Right cardiac atrium (tissue), 5 donors: Measurements from ENCODE around the gene SARNP. TPM values are rescaled to one million over a fixed set of nuclear protein-coding genes. Genes with fewer than 3 reads are reported as not detected.
A peak's percentile ranks its signal among the peaks of the same experiment; 100 is the strongest.

Experiments
- ATAC-seq, 2 donors: fragments of 200-7000 bp; cut with Tn5 transposase; one replicate each; pipeline versions ENCODE4 v1.8.0 to v1.9.1; 2020; ENCODE audit warnings: moderate library complexity in 2 of 2, mild to moderate bottlenecking in 1 of 2
- DNase-seq, 3 donors: peaks; one replicate each; pipeline ENCODE4 v3.0.0-alpha.2; 2020
- H3K27ac ChIP-seq: one replicate; pipeline ENCODE4 v1.5.1; 2013; ENCODE audit warnings: mild to moderate bottlenecking, low read length, control low read depth, moderate library complexity
- H3K27me3 ChIP-seq: one replicate; pipeline ENCODE4 v1.6.1; 2013; ENCODE audit not compliant: control insufficient read depth, insufficient read depth
- H3K4me1 ChIP-seq: one replicate; pipeline ENCODE4 v1.6.1; 2013; ENCODE audit warnings: low read length; ENCODE audit not compliant: control insufficient read depth, insufficient read depth
- H3K4me3 ChIP-seq: one replicate; pipeline ENCODE4 v1.5.1; 2013; ENCODE audit warnings: low read length, control low read depth
- H3K9me3 ChIP-seq: one replicate; pipeline ENCODE4 v1.6.1; 2013; ENCODE audit warnings: low read length; ENCODE audit not compliant: control insufficient read depth
- WGBS: extraction: QIAGEN DNeasy Blood & Tissue Kit; methylation state at CpG from one replicate; pipeline ENCODE4 v1.1.7; 2013; 5-methylcytosine and 5-hydroxymethylcytosine counted together
- intact Hi-C, 4 donors: fragments of 100-400 bp; cut with DNase I; formaldehyde crosslinking; loops; one replicate each; pipeline versions ENCODE4 v1.11.0 to v1.14.0; 2022 to 2023
- polyA plus RNA-seq: library from polyadenylated mRNA; stranded (reverse); fragments of 200-250 nt; gene quantifications from one replicate; pipeline ENCODE4 v1.2.3, GENCODE V29; 2013
- total RNA-seq, 4 donors: library from RNA; stranded (reverse); fragmentation: NEBNext Ultra II Directional; extraction: Animal tissue kit (Norgen Biotek cat#: 25700); gene quantifications; one replicate each; pipeline ENCODE4 v1.2.1, GENCODE V29; 2021
- donor health status: healthy with polysubstance abuse.
- donor health status: DM: no; HTN: yes; CAD: no.
- donor health status: DM: no; HTN: no; CAD: no.
- donor health status: DM: no; HTN: yes; CAD: no; lungs with severe emphysema.
- donor health status: DM: yes; HTN: yes; CAD: no.

The SARNP gene
- total and polyA plus RNA-seq, 5 donors: 50.3 to 113 (median 54.9) TPM

DNA sequence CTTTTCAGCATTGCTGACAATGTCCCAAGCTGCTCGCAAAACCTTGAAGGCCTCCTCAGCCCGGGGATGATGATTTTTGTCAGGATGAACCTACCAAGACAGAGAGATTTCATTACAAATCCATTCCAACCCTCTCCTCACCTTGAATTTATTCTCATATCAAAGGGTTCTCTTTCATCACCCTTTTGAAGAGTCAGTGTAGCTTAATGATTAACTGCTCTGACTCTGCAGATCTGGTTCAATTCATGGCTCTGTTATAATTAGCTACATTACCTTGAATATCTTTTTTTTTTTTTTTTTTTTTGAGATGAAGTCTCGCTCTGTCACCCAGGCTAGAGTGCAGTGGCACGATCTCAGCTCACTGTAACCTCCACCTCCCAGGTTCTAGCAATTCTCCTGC, 5.9 kb upstream of the SARNP start:
- ATAC-seq (no peak), DNase-seq (no peak)
- Histone ChIP-seq H3K4me3 (no peak overlapping the region), H3K4me1 (peaks cover 10% of the 10 kb centered on the region), H3K27me3 (no peaks in the 10 kb centered on the region), H3K9me3 (no peaks in the 10 kb centered on the region), H3K27ac (no peak overlapping the region)
- intact Hi-C loops: loop anchor here in 1 of 4 donors (10.0 kb wide), 1 partner anchor 111 kb away; the partner anchor contains the start of gene DGKA
- 89% methylated on average over 4 of the region's 4 CpGs for WGBS

DNA sequence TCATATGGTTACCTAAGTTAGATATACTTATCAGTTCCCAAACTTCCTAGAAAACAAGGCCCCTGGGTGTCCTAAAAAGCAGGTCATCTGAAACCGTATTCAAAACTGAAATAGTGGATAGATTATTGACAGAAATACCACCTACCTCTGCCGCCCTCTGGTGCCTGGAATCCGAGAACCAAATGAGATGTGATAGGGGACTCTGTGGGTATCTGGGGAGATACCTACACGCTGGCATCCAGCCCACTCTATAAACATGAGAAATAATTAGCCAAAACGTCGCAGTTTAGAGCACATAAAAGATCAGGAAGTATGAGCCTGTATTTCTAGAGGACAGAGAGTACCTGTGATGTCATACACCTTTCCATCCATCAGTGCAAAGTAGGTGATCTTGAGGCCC, 4.7 kb upstream of the SARNP start:
- intact Hi-C loops: loop anchor here in 1 of 4 donors (10.0 kb wide), 1 partner anchor 113 kb away; the partner anchor contains the start of gene DGKA
- WGBS: 45% methylated on average over 6 of the region's 6 CpGs
- Histone ChIP-seq H3K4me3 (no peak overlapping the region), H3K27me3 (no peaks in the 10 kb centered on the region), H3K4me1 (peaks cover 4% of the 10 kb centered on the region), H3K27ac (no peak overlapping the region), H3K9me3 (no peaks in the 10 kb centered on the region)
- DNase-seq (peak in 1 of 3 donors; percentile 46), ATAC-seq (no peak)

GRCh38 chr12:55820679-55821078, 3.2 kb upstream of the SARNP start:
- DNase-seq (no peak), ATAC-seq (no peak)
- no peaks in the 10 kb centered on the region for H3K27me3 ChIP-seq
- H3K4me1 ChIP-seq: no peaks in the 10 kb centered on the region
- H3K27ac ChIP-seq: no peak overlapping the region
- 78% methylated on average over 1 of the region's 1 CpG for WGBS
- H3K4me3 ChIP-seq: no peak overlapping the region
- no peaks in the 10 kb centered on the region for H3K9me3 ChIP-seq
- intact Hi-C loops: loop anchor here in 1 of 4 donors (10.0 kb wide), 1 partner anchor 114 kb away; the partner anchor contains the start of gene DGKA

DNA sequence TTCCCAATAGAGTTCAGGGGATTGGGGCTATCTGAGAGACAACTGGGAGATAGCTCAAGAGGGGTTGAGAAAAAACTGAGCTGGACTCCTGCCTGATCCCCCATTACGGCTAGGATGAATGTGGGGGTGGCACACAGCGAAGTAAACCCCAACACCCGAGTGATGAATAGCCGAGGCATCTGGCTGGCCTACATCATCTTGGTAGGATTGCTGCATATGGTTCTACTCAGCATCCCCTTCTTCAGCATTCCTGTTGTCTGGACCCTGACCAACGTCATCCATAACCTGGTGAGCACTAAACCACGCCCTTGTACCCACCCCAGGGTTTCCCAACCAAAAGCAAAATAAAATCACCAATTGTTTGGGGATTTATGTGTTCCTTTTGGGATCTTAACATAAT, 1.4 kb upstream of the SARNP start:
- DNase-seq: no peak
- WGBS: 75% methylated on average over 6 of the region's 6 CpGs
- no peaks in the 10 kb centered on the region for H3K4me1 ChIP-seq
- no peak overlapping the region for H3K4me3 ChIP-seq
- intact Hi-C loops: loop anchor here in 1 of 4 donors (5.0 kb wide), 1 partner anchor 108 kb away; the partner anchor contains the start of gene PYM1
- H3K27me3 ChIP-seq: no peaks in the 10 kb centered on the region
- no peak for ATAC-seq
- no peak overlapping the region for H3K27ac ChIP-seq
- H3K9me3 ChIP-seq: no peaks in the 10 kb centered on the region

GRCh38 chr12:55818140-55818728, 710 bp upstream of the SARNP start:
- DNase-seq: no peak
- H3K9me3 ChIP-seq: no peaks in the 10 kb centered on the region
- H3K4me3 ChIP-seq: peak overlapping the region; percentile 63
- H3K27me3 ChIP-seq: no peaks in the 10 kb centered on the region
- H3K27ac ChIP-seq: peak overlapping the region; percentile 69
- peak; percentile 72 to 75 for ATAC-seq
- intact Hi-C loops: loop anchor here in 1 of 4 donors (5.0 kb wide), 1 partner anchor 109 kb away; the partner anchor contains the start of gene PYM1
- WGBS: under 1% methylated on average over 17 of the region's 17 CpGs
- H3K4me1 ChIP-seq: no peaks in the 10 kb centered on the region

DNA sequence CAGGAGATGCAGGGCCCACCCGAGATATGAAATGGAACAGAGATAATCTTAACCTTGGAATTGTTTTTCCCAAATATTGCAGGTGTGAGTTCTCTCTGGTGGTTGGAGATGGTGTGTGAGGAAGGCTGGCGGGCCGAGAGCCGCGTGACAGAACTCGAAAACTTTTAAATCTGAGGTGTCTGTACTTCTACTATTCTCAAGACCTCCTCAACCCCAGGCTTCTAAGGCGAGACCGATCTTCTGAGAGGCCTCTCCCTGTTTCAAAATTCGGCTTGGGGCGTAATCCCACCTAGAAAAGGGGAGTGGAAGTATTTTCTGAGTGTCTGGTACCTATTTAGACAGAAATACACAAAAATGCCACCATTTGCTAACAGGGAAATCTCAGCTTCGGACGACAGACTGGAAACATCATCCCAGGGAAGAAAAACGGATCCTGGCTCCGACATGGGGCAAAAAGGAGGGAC, 611 bp downstream of the SARNP start:
- no peaks in the 10 kb centered on the region for H3K9me3 ChIP-seq
- no peaks in the 10 kb centered on the region for H3K4me1 ChIP-seq
- WGBS: under 1% methylated on average over 14 of the region's 14 CpGs
- no peaks in the 10 kb centered on the region for H3K27me3 ChIP-seq
- ATAC-seq: no peak
- intact Hi-C loops: loop anchor here in 1 of 4 donors (5.0 kb wide), 1 partner anchor 110 kb away; the partner anchor contains the start of gene PYM1
- no peak for DNase-seq
- H3K27ac ChIP-seq: peak overlapping the region; percentile 88
- peak overlapping the region; percentile 84 for H3K4me3 ChIP-seq

GRCh38 chr12:55815473-55815872, 2.1 kb downstream of the SARNP start:
- Histone ChIP-seq H3K27me3 (no peaks in the 10 kb centered on the region), H3K27ac (peak overlapping the region; percentile 31), H3K4me3 (no peak overlapping the region), H3K4me1 (no peaks in the 10 kb centered on the region), H3K9me3 (no peaks in the 10 kb centered on the region)
- ATAC-seq (no peak), DNase-seq (no peak)
- 81% methylated on average over 12 of the region's 12 CpGs for WGBS
- intact Hi-C loops: loop anchor here in 1 of 4 donors (5.0 kb wide), 1 partner anchor 112 kb away; the partner anchor contains the start of gene PYM1

DNA sequence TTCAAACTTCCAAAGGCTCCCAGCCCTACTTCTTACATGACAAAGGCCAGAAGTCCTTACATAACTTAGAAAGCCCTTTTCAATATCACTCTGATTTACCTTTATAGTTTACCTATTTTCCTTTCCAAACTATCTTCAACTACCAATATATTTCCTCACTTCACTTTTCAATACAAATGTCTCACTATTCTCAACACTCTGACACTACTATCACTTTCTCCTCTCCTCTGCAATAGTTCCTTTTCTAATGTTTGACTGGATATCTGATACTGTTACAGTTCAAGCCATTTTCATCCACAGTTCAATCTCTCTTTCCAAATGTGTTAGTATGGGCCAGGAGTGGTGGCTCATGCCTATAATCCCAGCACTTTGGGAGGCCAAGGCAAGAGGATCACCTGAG, 3.3 kb downstream of the SARNP start:
- no peaks in the 10 kb centered on the region for H3K9me3 ChIP-seq
- DNase-seq (no peak), ATAC-seq (no peak)
- H3K4me1 ChIP-seq: no peaks in the 10 kb centered on the region
- intact Hi-C loops: no loop called here
- H3K27me3 ChIP-seq: no peaks in the 10 kb centered on the region
- H3K27ac ChIP-seq: no peak overlapping the region
- no peak overlapping the region for H3K4me3 ChIP-seq

DNA sequence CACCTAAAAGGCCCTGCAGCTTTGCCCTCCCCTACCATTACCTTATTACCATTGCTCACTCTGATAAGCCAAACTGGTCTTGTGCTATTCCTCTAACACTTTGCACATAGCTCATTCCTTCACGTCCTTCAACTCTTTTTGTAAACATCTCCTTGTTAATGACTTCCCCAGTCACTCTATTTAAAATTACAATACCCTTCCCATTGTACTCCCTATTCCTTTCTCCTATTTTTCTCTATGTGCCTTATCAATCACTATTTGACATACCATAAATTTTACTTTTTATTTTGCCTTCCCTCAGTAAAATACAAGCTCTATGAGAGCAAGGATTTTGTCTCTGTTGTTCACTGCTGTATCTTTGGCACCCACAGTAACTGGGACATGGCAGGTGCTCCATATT, 5.4 kb downstream of the SARNP start:
- no peak for DNase-seq
- H3K27me3 ChIP-seq: no peaks in the 10 kb centered on the region
- WGBS: 31% methylated on average over 1 of the region's 1 CpG
- H3K9me3 ChIP-seq: no peaks in the 10 kb centered on the region
- intact Hi-C loops: no loop called here
- no peaks in the 10 kb centered on the region for H3K4me1 ChIP-seq
- H3K27ac ChIP-seq: no peak overlapping the region
- H3K4me3 ChIP-seq: no peak overlapping the region
- ATAC-seq: no peak

DNA sequence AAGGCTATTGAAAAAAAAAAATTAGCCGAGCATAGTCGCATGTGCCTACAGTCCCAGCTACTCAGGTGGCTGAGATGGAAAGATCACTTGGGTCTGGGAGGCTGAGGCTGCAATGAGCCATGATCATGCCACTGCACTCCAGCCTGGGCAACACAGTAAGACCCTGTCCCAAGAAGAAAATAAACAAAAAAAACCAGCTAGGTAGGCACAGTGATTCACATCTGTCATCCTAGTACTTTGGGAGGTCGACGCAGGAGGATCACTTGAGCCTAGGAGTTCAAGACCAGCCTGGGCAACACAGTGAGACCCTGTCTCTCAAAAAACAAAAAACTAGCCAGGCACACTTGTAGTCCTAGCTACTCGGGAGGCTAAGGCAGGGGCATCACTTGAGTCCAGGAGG, 8.2 kb downstream of the SARNP start:
- intact Hi-C loops: no loop called here
- DNase-seq (no peak), ATAC-seq (no peak)
- H3K27me3 ChIP-seq: no peaks in the 10 kb centered on the region
- H3K4me3 ChIP-seq: no peak overlapping the region
- 76% methylated on average over 5 of the region's 5 CpGs for WGBS
- no peak overlapping the region for H3K27ac ChIP-seq
- no peaks in the 10 kb centered on the region for H3K4me1 ChIP-seq
- H3K9me3 ChIP-seq: no peaks in the 10 kb centered on the region

DNA sequence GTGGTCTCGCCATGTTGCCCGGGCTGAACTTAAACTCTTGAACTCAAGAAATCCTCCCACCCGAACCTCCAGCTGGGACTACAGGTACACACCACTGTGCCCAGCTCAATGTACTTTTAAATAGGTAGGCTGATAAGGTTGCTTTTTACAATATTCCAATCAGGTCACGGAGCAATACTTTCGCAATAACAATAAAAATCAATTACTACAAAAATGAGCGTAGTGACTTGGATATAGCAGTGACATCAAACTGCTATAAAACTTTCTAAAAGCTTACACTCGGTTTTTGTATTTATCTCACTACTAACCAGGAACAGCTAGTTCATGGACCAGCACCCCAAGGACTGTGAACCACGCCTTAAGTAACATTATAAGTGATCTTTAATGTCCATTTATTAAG, 10.5 kb downstream of the SARNP start:
- intact Hi-C loops: no loop called here
- H3K27me3 ChIP-seq: no peaks in the 10 kb centered on the region
- no peaks in the 10 kb centered on the region for H3K4me1 ChIP-seq

More for the DNA sequence above, 10.5 kb downstream of the SARNP start:
- 94% methylated on average over 8 of the region's 8 CpGs for WGBS
- no peak overlapping the region for H3K27ac ChIP-seq
- ATAC-seq: no peak
- no peak overlapping the region for H3K4me3 ChIP-seq
- H3K9me3 ChIP-seq: no peaks in the 10 kb centered on the region
- DNase-seq: no peak
